Measurements from ENCODE around the gene LBH.

The LBH gene

DNA sequence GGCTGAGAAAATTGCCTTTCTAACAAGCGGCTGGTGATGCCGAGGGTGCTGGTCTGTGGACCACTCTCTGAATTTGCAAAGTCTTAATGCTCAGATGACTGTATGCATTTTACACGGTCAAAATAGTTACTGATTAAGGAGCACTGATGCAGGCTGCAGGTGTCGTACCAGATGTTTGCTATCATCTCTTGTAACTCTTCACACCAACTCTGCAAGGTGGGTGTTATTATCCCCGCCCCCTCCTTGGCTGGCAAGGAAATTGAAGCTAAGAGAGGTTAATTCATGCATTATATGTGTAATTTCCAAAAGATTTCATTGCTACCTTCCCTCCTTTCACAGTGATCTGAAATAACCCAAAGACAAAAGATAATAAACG, 13.0 kb upstream of the LBH start:
- no peak for DNase-seq
- TF ChIP-seq CTCF (IDR thresholded peaks at IDR 0.05; ENCODE audit: low read depth, low read length, missing control alignments) = no peak
- H3K27ac ChIP-seq = no peak overlapping the region

DNA sequence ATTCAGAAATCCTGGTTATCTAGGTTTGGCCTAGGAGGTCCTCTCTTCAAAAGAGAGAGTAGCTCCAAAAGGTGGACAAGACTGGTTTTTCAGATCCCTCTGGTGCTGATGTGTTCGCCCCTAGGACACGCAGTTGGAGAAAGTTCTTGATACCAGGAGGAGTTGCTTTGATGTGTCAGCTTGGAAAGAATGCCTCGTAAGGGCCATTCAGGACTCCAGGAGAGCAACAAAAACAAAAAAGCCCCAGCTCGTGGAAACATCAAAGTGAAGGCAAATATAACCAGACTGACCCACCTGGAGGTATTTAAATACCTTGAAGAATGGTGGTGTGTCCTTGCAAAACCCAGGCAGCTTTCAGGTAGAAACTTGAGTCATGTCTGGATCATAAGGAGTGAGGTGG, 12.5 kb upstream of the LBH start:
- no peak overlapping the region for H3K4me3 ChIP-seq (ENCODE audit: low read depth, low read length)
- in situ Hi-C loops (cut with HindIII; ENCODE audit: low pct_ligation_motif_present, low sequenced_read_pairs) = no loop called here
- no peak for TF ChIP-seq CTCF (IDR thresholded peaks at IDR 0.05; ENCODE audit: low read depth, low read length, missing control alignments)
- H3K27ac ChIP-seq = no peak overlapping the region
- no peaks in the 10 kb centered on the region for H3K27me3 ChIP-seq (replicated peaks)
- no peak for DNase-seq
- H3K36me3 ChIP-seq (replicated peaks) = no peaks in the 10 kb centered on the region

More for the DNA sequence above, 13.0 kb upstream of the LBH start:
- in situ Hi-C loops (cut with HindIII; ENCODE audit: low pct_ligation_motif_present, low sequenced_read_pairs) = no loop called here
- no peaks in the 10 kb centered on the region for H3K36me3 ChIP-seq (replicated peaks)
- H3K27me3 ChIP-seq (replicated peaks) = no peaks in the 10 kb centered on the region
- no peak overlapping the region for H3K4me3 ChIP-seq (ENCODE audit: low read depth, low read length)

DNA sequence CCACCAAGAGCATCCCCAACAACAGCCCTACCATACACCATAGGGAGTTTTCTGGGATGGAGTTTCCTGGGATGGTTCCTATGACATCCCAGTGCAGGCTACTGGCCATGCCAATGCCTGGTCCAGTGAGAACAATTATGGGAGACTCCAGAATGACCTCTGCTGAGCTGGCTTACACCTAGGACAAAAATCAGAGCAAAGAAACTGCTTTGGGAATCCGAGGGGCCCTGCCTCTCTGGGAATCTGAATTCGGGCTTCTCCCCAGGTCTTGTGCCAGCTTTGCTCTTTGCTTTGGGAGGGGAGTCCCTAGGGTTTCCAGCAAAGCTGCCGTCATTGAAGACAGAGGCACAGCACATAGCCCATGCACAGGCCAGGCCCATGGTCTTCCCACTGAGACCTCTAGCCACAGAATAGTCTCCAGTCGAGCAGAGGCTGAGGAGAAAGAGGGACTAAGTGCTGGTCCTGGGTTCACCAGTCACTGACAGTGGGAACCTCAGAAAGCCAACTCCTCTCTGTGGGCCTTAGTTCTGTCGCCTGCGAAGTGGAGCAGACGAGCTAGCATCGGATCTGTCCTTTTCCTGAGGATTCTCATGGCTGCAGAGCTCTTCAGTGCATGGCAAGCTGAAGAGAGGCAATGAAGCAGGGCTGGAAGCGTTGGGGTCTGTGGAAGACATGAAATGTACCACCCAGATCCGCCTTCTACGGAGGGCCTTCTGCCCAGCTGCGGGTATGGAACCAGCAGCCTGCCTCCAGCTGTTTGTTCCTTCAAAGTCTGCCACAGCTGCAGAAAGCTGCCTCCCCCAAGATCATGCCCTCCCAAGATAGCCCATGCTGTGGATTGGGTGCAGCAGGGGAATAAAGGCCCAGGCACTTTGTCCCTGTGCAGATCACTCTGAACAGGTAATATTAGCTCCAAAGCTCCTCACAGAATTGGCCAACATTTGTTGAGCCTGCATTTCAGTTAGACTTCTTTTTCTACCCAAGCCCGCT, 11.2 kb upstream of the LBH start:
- Histone ChIP-seq H3K36me3 (replicated peaks) (no peaks in the 10 kb centered on the region), H3K27ac (no peak overlapping the region), H3K27me3 (replicated peaks) (no peaks in the 10 kb centered on the region), H3K4me3 (ENCODE audit: low read depth, low read length) (no peak overlapping the region)
- no peak for DNase-seq
- TF ChIP-seq CTCF (IDR thresholded peaks at IDR 0.05; ENCODE audit: low read depth, low read length, missing control alignments) = no peak
- in situ Hi-C loops (cut with HindIII; ENCODE audit: low pct_ligation_motif_present, low sequenced_read_pairs) = no loop called here

GRCh38 chr2:30221531-30221930, 9.8 kb upstream of the LBH start:
- no peaks in the 10 kb centered on the region for H3K27me3 ChIP-seq (replicated peaks)
- no peak overlapping the region for H3K27ac ChIP-seq
- no peak for DNase-seq
- H3K36me3 ChIP-seq (replicated peaks) = no peaks in the 10 kb centered on the region
- in situ Hi-C loops (cut with HindIII; ENCODE audit: low pct_ligation_motif_present, low sequenced_read_pairs) = no loop called here
- no peak for TF ChIP-seq CTCF (IDR thresholded peaks at IDR 0.05; ENCODE audit: low read depth, low read length, missing control alignments)
- no peak overlapping the region for H3K4me3 ChIP-seq (ENCODE audit: low read depth, low read length)

DNA sequence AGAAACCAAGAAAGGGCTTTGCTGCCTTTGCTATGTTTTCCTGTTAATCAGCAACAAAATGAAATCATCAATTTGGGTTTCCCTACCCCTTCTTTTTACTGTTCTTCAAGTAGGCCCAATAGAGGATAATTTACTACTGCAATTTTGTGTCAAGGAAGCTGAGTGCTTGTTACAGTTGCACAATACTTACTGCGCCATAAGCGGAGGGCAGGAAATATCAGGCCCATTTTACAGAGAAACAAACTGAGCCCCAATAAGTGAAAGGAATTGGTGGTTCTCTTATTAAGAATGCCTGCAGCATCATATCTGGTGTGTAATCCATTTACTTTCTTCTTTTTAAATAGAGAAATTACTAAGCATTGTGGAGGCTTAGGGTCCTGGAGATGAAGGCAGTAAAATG, 9.3 kb upstream of the LBH start:
- in situ Hi-C loops (cut with HindIII; ENCODE audit: low pct_ligation_motif_present, low sequenced_read_pairs) = no loop called here
- H3K36me3 ChIP-seq (replicated peaks) = no peaks in the 10 kb centered on the region
- no peak overlapping the region for H3K4me3 ChIP-seq (ENCODE audit: low read depth, low read length)
- H3K27me3 ChIP-seq (replicated peaks) = no peaks in the 10 kb centered on the region
- no peak overlapping the region for H3K27ac ChIP-seq
- TF ChIP-seq CTCF (IDR thresholded peaks at IDR 0.05; ENCODE audit: low read depth, low read length, missing control alignments) = no peak
- DNase-seq = no peak

All from brain microvascular endothelial cell (primary cell).